ENCODE measurements around the gene CPM. TPM values are rescaled to one million over a fixed set of nuclear protein-coding genes. Genes with fewer than 3 reads are reported as not detected.

The CPM gene
- total RNA-seq, 1 donor from 2014 or later, result 3.6 TPM

- Mint-ChIP-seq H3K27me3 (ENCODE audit: unreplicated experiment) (peaks cover 4% of the 10 kb centered on the region), H3K36me3 (ENCODE audit: low read depth, unreplicated experiment) (peaks cover 4% of the 10 kb centered on the region), H3K27ac (ENCODE audit: unreplicated experiment) (peak overlapping the region; percentile 48), H3K4me3 (ENCODE audit: unreplicated experiment) (no peak overlapping the region), H3K9me3 (ENCODE audit: unreplicated experiment) (no peaks in the 10 kb centered on the region), H3K4me1 (ENCODE audit: unreplicated experiment) (peaks cover 22% of the 10 kb centered on the region)
- no peak for DNase-seq (ENCODE audit: low spot score)
- TF ChIP-seq CTCF (IDR thresholded peaks at IDR 0.05; ENCODE audit: unreplicated experiment), result no peak
These were observed 45.1 kb upstream of the CPM start for GRCh38 chr12:68977909-68978610.

- H3K27ac Mint-ChIP-seq (ENCODE audit: unreplicated experiment), result no peak overlapping the region
These were observed 44.4 kb upstream of the CPM start for GRCh38 chr12:68977335-68977734.

GRCh38 chr12:68976395-68976841, 43.4 kb upstream of the CPM start:
- Mint-ChIP-seq H3K27ac (ENCODE audit: unreplicated experiment) (no peak overlapping the region), H3K4me1 (ENCODE audit: unreplicated experiment) (peaks cover 25% of the 10 kb centered on the region), H3K4me3 (ENCODE audit: unreplicated experiment) (no peak overlapping the region), H3K9me3 (ENCODE audit: unreplicated experiment) (no peaks in the 10 kb centered on the region), H3K36me3 (ENCODE audit: low read depth, unreplicated experiment) (no peaks in the 10 kb centered on the region), H3K27me3 (ENCODE audit: unreplicated experiment) (peaks cover 3% of the 10 kb centered on the region)
- DNase-seq (ENCODE audit: low spot score), result no peak
- no peak for TF ChIP-seq CTCF (IDR thresholded peaks at IDR 0.05; ENCODE audit: unreplicated experiment)

More at GRCh38 chr12:68977335-68977734, 44.4 kb upstream of the CPM start:
- H3K27me3 Mint-ChIP-seq (ENCODE audit: unreplicated experiment), result peaks cover 3% of the 10 kb centered on the region
- peaks cover 25% of the 10 kb centered on the region for H3K4me1 Mint-ChIP-seq (ENCODE audit: unreplicated experiment)
- no peak overlapping the region for H3K4me3 Mint-ChIP-seq (ENCODE audit: unreplicated experiment)
- DNase-seq (ENCODE audit: low spot score), result no peak
- no peaks in the 10 kb centered on the region for H3K36me3 Mint-ChIP-seq (ENCODE audit: low read depth, unreplicated experiment)
- H3K9me3 Mint-ChIP-seq (ENCODE audit: unreplicated experiment), result no peaks in the 10 kb centered on the region
- no peak for TF ChIP-seq CTCF (IDR thresholded peaks at IDR 0.05; ENCODE audit: unreplicated experiment)

- Mint-ChIP-seq H3K27ac (ENCODE audit: unreplicated experiment) (no peak overlapping the region), H3K36me3 (ENCODE audit: low read depth, unreplicated experiment) (no peaks in the 10 kb centered on the region), H3K4me1 (ENCODE audit: unreplicated experiment) (peaks cover 25% of the 10 kb centered on the region), H3K9me3 (ENCODE audit: unreplicated experiment) (no peaks in the 10 kb centered on the region), H3K4me3 (ENCODE audit: unreplicated experiment) (no peak overlapping the region), H3K27me3 (ENCODE audit: unreplicated experiment) (peaks cover 3% of the 10 kb centered on the region)
- no peak for TF ChIP-seq CTCF (IDR thresholded peaks at IDR 0.05; ENCODE audit: unreplicated experiment)
- DNase-seq (ENCODE audit: low spot score), result no peak
These were observed 42.8 kb upstream of the CPM start for GRCh38 chr12:68975811-68976210.

- Mint-ChIP-seq H3K27me3 (ENCODE audit: unreplicated experiment) (no peaks in the 10 kb centered on the region), H3K27ac (ENCODE audit: unreplicated experiment) (no peak overlapping the region), H3K4me3 (ENCODE audit: unreplicated experiment) (no peak overlapping the region), H3K4me1 (ENCODE audit: unreplicated experiment) (peaks cover 7% of the 10 kb centered on the region), H3K9me3 (ENCODE audit: unreplicated experiment) (no peaks in the 10 kb centered on the region), H3K36me3 (ENCODE audit: low read depth, unreplicated experiment) (no peaks in the 10 kb centered on the region)
- DNase-seq (ENCODE audit: low spot score), result no peak
- TF ChIP-seq CTCF (IDR thresholded peaks at IDR 0.05; ENCODE audit: unreplicated experiment), result no peak
These were observed 39.6 kb upstream of the CPM start for GRCh38 chr12:68972595-68972994.
